MG63 (cell line): ENCODE data around the gene ANKMY1. TPM values are rescaled to one million over a fixed set of nuclear protein-coding genes. Genes with fewer than 3 reads are reported as not detected.

ENCODE experiments used
- DNase-seq: peaks from one replicate; pipeline ENCODE4 v3.0.0-alpha.2; 2020
- H3K27me3 ChIP-seq: fragments of 250-450 bp; sonication (Bioruptor Pico); 2 replicates; pipeline ENCODE4 v1.5.1; 2020; ENCODE audit warnings: mild to moderate bottlenecking, moderate library complexity
- H3K36me3 ChIP-seq: fragments of 250-450 bp; sonication (Bioruptor Pico); 2 replicates; pipeline ENCODE4 v1.5.1; 2020; ENCODE audit warnings: mild to moderate bottlenecking, moderate library complexity
- H3K4me3 ChIP-seq: fragments of 250-450 bp; sonication (Bioruptor Pico); 2 replicates; pipeline ENCODE4 v1.5.1; 2020; ENCODE audit warnings: mild to moderate bottlenecking, moderate library complexity
- H3K9me3 ChIP-seq: fragments of 250-450 bp; sonication (Bioruptor Pico); 2 replicates; pipeline ENCODE4 v1.5.1; 2020; ENCODE audit warnings: mild to moderate bottlenecking, moderate library complexity
- total RNA-seq: library from RNA; depleted of rRNA; stranded (reverse); fragments of >200 nt; shearing (Covaris generic); gene quantifications from 2 replicates; pipeline ENCODE4 v1.2.3, GENCODE V29; 2014; ENCODE audit warnings: low replicate concordance

ANKMY1 gene
- total RNA-seq, 1 experiment from 2014 or later = 10.2 TPM

DNA sequence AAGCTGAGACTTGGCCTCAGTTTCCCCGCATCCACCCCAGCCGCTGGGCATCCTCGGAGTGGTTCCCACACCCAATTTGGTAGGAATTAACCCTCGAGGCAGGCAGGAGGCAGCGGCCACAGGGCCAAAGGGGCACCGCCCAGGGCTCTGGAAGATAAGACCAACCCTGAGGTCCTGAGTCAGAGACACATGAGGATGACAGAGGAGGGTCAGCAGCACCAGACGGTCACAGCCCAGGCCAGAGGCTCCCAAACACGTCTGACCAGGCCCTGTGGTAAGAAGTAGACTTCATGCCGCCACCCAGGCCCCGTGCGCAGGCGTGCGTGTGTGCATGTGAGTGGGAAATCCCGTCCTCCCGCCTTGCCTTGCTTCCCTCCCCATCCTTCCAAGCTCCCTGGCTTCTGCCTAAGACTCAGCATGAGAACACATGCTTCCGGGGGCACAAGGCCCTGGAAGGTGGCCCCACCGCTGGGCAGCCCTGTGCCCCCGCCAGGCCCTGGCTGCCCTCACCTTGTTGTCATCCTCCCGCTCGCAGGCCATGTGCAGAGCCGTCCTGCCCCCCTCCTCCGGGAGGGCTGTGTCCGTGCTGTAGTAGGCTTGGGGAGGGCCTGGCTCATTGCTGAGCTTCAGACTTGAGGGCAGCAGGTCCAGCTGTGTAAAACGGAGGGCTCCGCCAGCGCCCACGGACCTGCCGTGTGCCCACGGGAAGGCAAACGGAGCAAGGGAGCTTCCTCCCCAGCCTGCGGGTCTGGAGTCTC, 46.3 kb downstream of the ANKMY1 start:
- Histone ChIP-seq H3K4me3 (no peak overlapping the region), H3K36me3 (peaks cover 3% of the 10 kb centered on the region), H3K9me3 (no peaks in the 10 kb centered on the region), H3K27me3 (no peaks in the 10 kb centered on the region)
- no peak for DNase-seq

DNA sequence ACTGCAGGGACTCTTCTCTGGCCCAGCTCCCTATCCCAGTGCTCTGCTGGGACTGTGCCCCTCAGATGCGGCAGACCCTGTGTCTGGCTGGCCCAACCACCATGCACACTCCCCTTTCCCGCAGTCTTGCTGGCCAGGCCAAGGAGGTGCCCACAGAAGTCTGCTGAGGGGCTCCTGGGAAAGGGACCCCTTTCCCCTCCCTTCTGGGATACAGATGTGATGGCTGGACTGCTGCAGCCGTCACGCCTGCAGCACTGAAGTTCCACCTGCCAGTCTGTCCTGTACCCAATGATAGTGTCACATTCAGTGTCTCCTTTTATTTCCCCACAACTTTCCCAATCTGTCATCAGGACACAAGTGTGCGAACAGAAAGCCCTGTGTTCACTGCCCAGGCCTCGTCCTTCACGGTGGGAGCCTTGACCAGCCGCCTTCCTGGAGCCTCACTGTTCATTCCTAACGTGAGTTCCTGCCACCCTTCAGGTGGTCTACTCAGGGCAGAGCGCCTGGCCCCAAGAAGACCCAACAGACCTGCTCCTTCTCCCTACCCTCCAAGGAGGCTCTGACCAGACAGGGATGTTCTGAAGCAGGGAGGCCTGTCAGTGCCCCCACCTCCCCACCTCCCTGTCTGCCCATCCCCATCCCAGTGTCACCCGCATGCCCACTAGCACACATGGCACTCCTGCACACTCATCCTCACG, 47.1 kb downstream of the ANKMY1 start:
- no peaks in the 10 kb centered on the region; the same call in none of the 2 replicates for H3K36me3 ChIP-seq
- no peak for DNase-seq
- no peak overlapping the region for H3K4me3 ChIP-seq
- H3K27me3 ChIP-seq = no peaks in the 10 kb centered on the region
- H3K9me3 ChIP-seq = no peaks in the 10 kb centered on the region

- H3K27me3 ChIP-seq = no peaks in the 10 kb centered on the region
- H3K4me3 ChIP-seq = no peak overlapping the region
- H3K9me3 ChIP-seq = no peaks in the 10 kb centered on the region
- no peak for DNase-seq
- H3K36me3 ChIP-seq = no peaks in the 10 kb centered on the region; the same call in none of the 2 replicates
Measured at GRCh38 chr2:240509667-240510512, 47.9 kb downstream of the ANKMY1 start.

DNA sequence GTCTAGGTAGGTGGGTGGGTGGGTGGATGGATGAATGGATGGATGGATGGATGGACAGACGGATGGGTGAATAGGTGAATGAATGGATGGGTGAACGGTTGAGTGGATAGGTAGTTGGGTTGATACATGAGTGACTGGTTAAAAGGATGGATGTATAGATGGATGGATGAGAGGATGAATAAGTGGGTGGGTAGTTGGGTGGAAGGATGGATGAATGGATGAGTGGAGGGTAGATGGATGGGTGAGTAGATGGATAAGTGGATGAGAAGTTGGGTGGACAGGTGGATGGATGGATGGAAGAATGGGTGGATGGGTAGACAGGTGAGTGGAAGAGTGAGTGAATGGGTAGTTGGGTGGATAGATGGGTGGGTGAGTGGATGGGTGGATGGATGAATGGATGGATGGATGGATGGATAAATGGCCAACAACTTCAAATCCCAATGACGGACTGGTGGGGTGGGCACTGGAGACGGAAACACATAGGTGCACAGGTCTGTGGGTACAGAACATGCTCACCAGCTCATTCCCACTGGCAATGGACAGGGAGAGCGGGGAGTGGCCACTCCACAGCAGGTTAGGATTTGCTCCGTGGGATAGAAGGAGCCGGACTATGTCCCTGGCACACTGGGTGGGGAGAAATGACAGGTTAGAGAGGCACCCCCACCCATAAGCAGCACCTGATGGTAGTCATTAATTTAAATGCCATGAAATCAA, 48.8 kb downstream of the ANKMY1 start:
- no peak for DNase-seq
- no peak overlapping the region for H3K4me3 ChIP-seq
- H3K36me3 ChIP-seq = no peaks in the 10 kb centered on the region; the same call in 1 of the 2 replicates
- H3K9me3 ChIP-seq = no peaks in the 10 kb centered on the region
- H3K27me3 ChIP-seq = no peaks in the 10 kb centered on the region

DNA sequence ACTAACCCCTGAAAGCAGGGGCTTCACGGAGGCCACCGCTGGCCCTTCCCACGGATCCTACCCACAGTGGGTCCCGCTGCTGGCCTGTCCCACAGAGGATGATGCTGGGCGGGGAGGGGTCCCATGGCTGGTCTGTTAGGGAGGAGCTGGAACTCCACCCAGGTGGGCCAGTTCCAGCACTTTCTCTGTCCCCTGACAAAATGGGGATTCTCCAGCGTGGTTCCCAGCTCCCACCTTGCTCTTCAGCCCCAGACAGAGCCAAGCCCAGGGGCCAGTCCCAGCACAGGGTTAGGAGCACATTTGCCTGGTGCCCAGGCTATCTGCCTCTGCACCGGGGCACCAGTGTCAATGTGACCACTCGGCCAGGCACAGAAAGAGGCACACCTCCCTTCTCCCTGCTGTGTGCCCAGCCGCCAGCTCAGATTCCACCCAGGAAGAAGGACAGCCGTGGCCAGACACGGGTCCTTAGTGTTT, 50.0 kb downstream of the ANKMY1 start:
- Histone ChIP-seq H3K27me3 (no peaks in the 10 kb centered on the region), H3K9me3 (no peaks in the 10 kb centered on the region), H3K36me3 (no peaks in the 10 kb centered on the region; the same call in 1 of the 2 replicates), H3K4me3 (no peak overlapping the region)
- DNase-seq = no peak

DNA sequence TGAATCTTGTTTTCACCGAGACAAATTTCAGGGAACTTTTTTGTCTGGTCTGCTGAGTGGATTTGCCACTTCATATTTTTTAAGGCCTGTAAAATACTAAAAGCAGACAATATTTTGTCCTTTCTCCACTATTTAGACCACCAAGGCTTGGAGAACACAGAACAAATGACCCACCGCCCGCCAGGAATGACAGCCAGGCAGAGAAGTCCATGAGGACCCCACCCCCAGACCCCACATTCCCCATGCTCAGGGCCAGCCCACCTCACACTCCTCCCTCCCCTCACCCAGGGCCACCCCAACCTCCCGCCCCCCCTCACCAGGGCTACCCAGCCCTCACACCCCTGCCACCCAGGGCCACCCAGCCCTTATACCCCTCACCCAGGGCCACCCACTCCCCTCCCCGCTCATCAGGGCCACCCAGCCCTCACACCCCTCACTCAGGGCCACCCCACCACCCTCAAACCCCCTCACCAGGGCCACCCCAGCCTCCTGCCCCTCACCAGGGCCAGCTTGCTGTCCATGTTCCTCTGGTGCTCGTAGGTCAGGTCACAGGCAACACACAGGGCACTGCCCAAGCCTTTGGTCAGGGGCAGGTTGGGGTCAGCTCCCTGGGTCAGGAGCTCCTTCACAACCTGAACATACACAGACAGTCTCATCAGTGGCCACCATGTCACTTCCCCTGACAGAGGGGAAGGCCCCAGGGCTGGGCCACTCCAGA, 50.6 kb downstream of the ANKMY1 start:
- H3K9me3 ChIP-seq = no peaks in the 10 kb centered on the region
- DNase-seq = no peak

GRCh38 chr2:240506406-240507059, 51.3 kb downstream of the ANKMY1 start:
- Histone ChIP-seq H3K27me3 (no peaks in the 10 kb centered on the region), H3K4me3 (no peak overlapping the region), H3K36me3 (no peaks in the 10 kb centered on the region), H3K9me3 (no peaks in the 10 kb centered on the region)
- no peak for DNase-seq

More for the DNA sequence above, 50.6 kb downstream of the ANKMY1 start:
- Histone ChIP-seq H3K4me3 (no peak overlapping the region), H3K36me3 (no peaks in the 10 kb centered on the region; the same call in 1 of the 2 replicates), H3K27me3 (no peaks in the 10 kb centered on the region)

GRCh38 chr2:240505910-240506309, 51.9 kb downstream of the ANKMY1 start:
- no peak for DNase-seq
- Histone ChIP-seq H3K36me3 (no peaks in the 10 kb centered on the region), H3K4me3 (no peak overlapping the region), H3K27me3 (no peaks in the 10 kb centered on the region), H3K9me3 (no peaks in the 10 kb centered on the region)

DNA sequence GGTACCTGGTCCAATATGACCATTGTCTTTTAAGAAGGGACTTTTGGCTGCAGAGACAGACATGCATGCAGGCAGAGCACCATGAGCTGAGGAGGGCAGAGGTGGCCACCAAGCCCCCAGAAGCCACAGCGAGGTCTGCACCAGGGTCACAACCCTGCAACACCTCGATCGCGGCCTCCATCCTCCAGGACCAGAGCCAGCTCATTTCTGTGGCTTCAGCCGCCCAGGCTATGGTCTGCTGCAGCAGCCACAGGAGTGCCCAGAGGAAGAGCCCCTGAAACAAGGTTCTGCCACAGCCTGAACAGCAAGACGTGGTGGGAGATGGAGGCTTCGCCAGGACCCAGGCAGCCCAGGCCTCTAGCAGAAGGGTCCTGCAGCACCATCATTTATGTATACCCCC, 53.9 kb downstream of the ANKMY1 start:
- Histone ChIP-seq H3K36me3 (peaks cover 1% of the 10 kb centered on the region; the same call in 1 of the 2 replicates), H3K4me3 (no peak overlapping the region)
- no peak for DNase-seq

DNA sequence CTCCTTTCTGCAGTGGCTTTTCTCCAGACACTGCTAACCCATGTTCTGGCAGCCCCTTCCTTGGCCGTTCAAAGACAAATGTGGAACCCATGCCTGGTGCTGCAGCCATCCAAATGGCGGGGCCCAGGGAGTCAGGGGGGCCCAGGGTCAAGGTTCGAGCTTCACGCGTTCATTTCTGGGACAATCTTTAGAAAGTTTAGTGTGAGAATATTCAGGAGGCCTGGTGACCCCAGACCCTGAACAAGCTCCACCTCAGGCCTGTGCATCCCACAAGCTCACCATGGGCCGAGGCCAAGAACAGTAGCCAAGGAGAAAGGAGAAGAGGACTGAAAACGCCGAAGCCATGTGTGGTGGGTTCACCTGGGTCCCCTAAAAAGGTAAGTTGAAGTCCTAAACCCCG, 54.4 kb downstream of the ANKMY1 start:
- Histone ChIP-seq H3K9me3 (no peaks in the 10 kb centered on the region), H3K27me3 (no peaks in the 10 kb centered on the region), H3K4me3 (no peak overlapping the region), H3K36me3 (peaks cover 3% of the 10 kb centered on the region; the same call in 1 of the 2 replicates)
- DNase-seq = no peak

More for the DNA sequence above, 53.9 kb downstream of the ANKMY1 start:
- Histone ChIP-seq H3K9me3 (no peaks in the 10 kb centered on the region), H3K27me3 (no peaks in the 10 kb centered on the region)

DNA sequence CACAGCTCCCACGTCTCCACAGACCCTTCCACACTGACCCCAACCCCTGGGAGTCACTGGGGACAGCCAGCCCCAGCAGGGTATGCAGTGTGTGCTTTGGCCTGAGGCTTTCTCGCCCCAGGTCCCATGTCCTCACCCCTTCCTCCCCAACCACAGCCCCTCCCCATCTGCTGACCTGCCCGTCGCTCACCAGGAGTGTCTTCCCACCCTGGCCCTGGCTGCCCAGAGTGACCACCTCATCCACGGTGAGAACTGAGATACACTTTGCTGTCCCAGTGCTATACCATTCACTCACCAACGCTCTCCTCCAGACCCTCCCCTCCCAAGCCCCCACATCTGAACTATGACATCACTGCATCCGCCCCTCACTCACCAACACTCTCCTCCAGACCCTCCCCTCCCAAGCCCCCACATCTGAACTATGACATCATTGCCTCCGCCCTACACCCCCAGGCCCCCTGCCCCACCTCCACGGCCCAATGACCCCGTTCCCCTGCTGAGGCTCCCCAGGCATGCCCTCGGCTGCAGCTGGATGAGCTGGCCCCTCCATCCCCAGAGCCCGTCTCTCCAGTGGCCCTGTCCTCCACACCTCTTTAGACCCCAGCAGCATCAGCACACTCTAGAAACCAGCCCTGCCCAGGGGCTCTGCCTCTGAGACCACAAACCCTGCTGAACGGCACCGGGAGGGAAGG, 55.2 kb downstream of the ANKMY1 start:
- no peak for DNase-seq
- Histone ChIP-seq H3K4me3 (no peak overlapping the region), H3K27me3 (no peaks in the 10 kb centered on the region), H3K36me3 (peaks cover 7% of the 10 kb centered on the region), H3K9me3 (no peaks in the 10 kb centered on the region)

DNA sequence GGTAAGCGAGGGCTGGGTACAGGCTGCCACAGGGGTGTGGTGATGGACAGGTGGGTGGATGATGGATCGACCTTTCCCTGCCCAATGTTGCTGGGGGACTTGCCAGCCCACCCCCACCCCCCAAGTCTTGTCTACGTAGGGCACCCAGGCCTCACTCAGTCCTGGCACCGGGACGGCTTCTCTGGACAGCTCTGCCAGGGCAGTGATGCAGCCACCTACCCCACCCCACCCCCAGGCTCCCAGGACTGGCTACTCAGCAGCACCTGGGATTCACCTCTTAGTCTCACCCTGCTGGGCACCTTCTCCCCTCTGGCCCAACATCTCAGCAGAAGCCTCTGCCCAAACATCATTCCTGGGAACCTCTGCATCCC, 55.7 kb downstream of the ANKMY1 start:
- Histone ChIP-seq H3K4me3 (no peak overlapping the region), H3K9me3 (no peaks in the 10 kb centered on the region), H3K36me3 (peaks cover 12% of the 10 kb centered on the region), H3K27me3 (no peaks in the 10 kb centered on the region)
- no peak for DNase-seq

DNA sequence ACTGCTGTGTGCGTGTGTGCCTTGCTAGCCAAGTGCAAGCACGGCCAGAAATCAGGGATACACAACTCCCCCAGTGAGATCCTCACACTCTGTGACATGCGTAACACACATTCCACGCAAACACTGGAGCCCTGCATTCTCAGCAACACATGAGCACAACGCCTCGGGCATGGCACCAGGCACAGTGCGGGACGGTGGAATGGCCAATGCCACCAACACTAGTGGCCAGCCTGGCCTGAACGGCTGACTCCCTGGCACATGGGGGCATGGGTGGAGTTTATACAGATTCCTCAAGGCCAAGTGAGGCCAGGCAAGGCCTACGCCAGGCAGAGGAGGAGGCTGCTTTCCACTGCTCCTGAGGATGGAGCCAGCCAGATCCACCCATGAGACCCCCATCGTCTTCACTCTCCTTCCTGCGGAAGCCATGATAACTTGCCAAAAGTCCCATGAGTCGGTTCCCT, 56.2 kb downstream of the ANKMY1 start:
- Histone ChIP-seq H3K27me3 (no peaks in the 10 kb centered on the region), H3K4me3 (no peak overlapping the region)
- no peak for DNase-seq

GRCh38 chr2:240500561-240501423, 57.0 kb downstream of the ANKMY1 start:
- no peak for DNase-seq
- no peak overlapping the region for H3K4me3 ChIP-seq
- H3K9me3 ChIP-seq = no peaks in the 10 kb centered on the region
- peaks cover 21% of the 10 kb centered on the region for H3K36me3 ChIP-seq
- no peaks in the 10 kb centered on the region for H3K27me3 ChIP-seq

More for the DNA sequence above, 56.2 kb downstream of the ANKMY1 start:
- Histone ChIP-seq H3K36me3 (peaks cover 15% of the 10 kb centered on the region), H3K9me3 (no peaks in the 10 kb centered on the region)
